SK-N-MC (cell line): ENCODE results near the gene FSD1.
"Not testable (repeated sequence)": the region's sequence is repeated elsewhere in the genome, so short reads cannot be mapped to it uniquely, and the experiment has no call there.

Source experiments
- DNase-seq: peaks from one replicate; pipeline ENCODE4 v3.0.0-alpha.2; 2011; ENCODE audit warnings: low read depth, low spot score
- H3K27ac ChIP-seq: fragments of 200-600 bp; sonication (generic); 2 replicates; pipeline ENCODE4 v1.5.1; 2016; ENCODE audit warnings: mixed run types
- H3K36me3 ChIP-seq: fragments of 200-600 bp; sonication (generic); 2 replicates; pipeline ENCODE4 v1.6.1; 2017; ENCODE audit warnings: antibody characterized with exemption, low read length, mixed read lengths; ENCODE audit not compliant: insufficient read depth
- H3K4me3 ChIP-seq: fragments of 200-600 bp; sonication (generic); 2 replicates; pipeline ENCODE4 v1.5.1; 2016
- H3K9ac ChIP-seq: fragments of 200-600 bp; sonication (generic); 2 replicates; pipeline ENCODE4 v1.8.0; 2017; ENCODE audit warnings: mixed run types, mixed read lengths; ENCODE audit not compliant: insufficient read length
- H3K9me3 ChIP-seq: fragments of 200-600 bp; sonication (generic); 2 replicates; pipeline ENCODE4 v1.6.1; 2017; ENCODE audit warnings: low read depth, mild to moderate bottlenecking, antibody characterized with exemption, low read length, moderate library complexity, mixed read lengths
- EZH2 ChIP-seq: fragments of 200-600 bp; sonication (generic); IDR thresholded peaks from one replicate; pipeline ENCODE4 v1.6.1; 2017; ENCODE audit warnings: antibody characterized with exemption
- FOXP2 ChIP-seq: optimal IDR thresholded peaks from 2 replicates; pipeline ENCODE3; 2011; ENCODE audit warnings: mild to moderate bottlenecking, moderate library complexity; ENCODE audit not compliant: insufficient read depth; ENCODE audit errors: extremely low read length, control extremely low read depth
- POLR2AphosphoS5 ChIP-seq: IDR thresholded peaks from 2 replicates; pipeline ENCODE4 v1.6.1; 2012; ENCODE audit warnings: mild to moderate bottlenecking, low read depth, low read length, borderline replicate concordance

The FSD1 gene

GRCh38 chr19:4267901-4268815 lies 36.2 kb upstream of the FSD1 start:
- H3K4me3 ChIP-seq: no peak overlapping the region
- H3K36me3 ChIP-seq: peaks cover 10% of the 10 kb centered on the region; the same call in 1 of the 2 replicates
- TF ChIP-seq FOXP2: no peak
- TF ChIP-seq EZH2: no peak
- no peak for TF ChIP-seq POLR2AphosphoS5
- H3K27ac ChIP-seq: no peak overlapping the region
- no peak for DNase-seq
- H3K9ac ChIP-seq: no peak overlapping the region
- no peaks in the 10 kb centered on the region for H3K9me3 ChIP-seq

DNA sequence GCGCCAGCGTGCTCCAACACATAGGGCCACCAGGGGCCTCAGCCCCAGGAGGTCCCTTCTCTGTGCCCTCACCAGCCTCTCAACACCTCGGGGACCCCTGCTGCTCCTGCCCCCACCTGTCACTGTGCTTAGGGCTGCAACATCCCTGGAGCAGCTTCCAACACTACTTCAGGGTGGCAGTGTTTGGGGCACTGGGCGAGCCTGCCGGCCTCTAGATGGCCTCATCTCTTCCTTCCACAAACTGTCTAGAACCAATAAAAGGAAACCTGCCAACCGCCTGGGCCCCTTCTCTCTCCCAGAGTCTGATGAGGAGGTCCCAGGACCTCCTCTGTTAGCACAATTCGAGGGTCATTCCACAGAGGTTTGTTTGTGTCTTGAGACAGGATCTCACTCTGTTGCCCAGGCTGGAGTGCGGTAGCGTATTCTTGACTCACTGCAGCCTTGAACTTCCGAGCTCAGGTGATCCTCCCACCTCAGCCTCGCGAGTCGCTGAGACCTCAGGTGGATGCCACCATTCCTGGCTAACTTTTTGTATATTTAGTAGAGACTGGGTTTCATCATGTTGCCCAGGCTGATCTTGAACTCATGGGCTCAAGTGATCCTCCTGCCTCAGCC lies 35.5 kb upstream of the FSD1 start:
- Histone ChIP-seq H3K27ac (no peak overlapping the region), H3K4me3 (no peak overlapping the region), H3K9me3 (no peaks in the 10 kb centered on the region), H3K9ac (no peak overlapping the region), H3K36me3 (peaks cover 10% of the 10 kb centered on the region; the same call in 1 of the 2 replicates)
- TF ChIP-seq EZH2: no peak
- no peak for TF ChIP-seq POLR2AphosphoS5
- TF ChIP-seq FOXP2: no peak
- no peak for DNase-seq

GRCh38 chr19:4272894-4273293 lies 31.5 kb upstream of the FSD1 start:
- DNase-seq: no peak
- TF ChIP-seq FOXP2 (no peak), POLR2AphosphoS5 (no peak), EZH2 (no peak)
- Histone ChIP-seq H3K36me3 (peaks cover 6% of the 10 kb centered on the region; the same call in 1 of the 2 replicates), H3K27ac (no peak overlapping the region), H3K9ac (no peak overlapping the region), H3K4me3 (no peak overlapping the region), H3K9me3 (no peaks in the 10 kb centered on the region)

GRCh38 chr19:4274321-4274686 lies 30.1 kb upstream of the FSD1 start:
- not testable (repeated sequence) for DNase-seq, H3K9me3 ChIP-seq

DNA sequence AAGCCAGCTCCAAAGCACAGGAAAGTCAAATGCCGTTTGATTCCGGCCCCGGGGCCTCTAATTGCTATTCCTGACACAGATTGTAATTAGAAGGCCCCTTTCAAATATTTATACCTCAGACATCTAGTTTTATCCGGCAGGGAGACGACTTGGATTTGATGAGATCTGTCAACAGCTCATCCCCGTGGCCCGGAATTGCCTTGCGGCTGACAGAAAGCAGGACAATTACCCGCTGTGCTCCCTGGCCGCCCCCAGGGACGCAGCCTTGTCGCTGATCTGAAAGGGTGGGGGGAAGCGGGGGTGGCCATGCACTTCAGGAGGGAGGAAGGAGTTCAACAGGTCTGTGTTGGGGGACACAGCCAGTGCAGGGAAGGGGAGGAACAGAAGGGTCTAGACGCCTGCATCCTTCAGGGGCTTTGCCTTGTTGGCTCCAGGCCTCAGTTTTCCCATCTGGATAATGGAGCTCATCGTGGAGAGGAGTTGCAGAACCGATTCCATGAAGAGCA lies 27.2 kb upstream of the FSD1 start:
- no peak for DNase-seq
- Histone ChIP-seq H3K27ac (no peak overlapping the region), H3K9me3 (no peaks in the 10 kb centered on the region), H3K4me3 (no peak overlapping the region), H3K9ac (no peak overlapping the region), H3K36me3 (no peaks in the 10 kb centered on the region)
- TF ChIP-seq FOXP2 (no peak), POLR2AphosphoS5 (no peak), EZH2 (no peak)

More at GRCh38 chr19:4274321-4274686, 30.1 kb upstream of the FSD1 start:
- H3K27ac ChIP-seq, H3K9ac ChIP-seq, H3K36me3 ChIP-seq, H3K4me3 ChIP-seq: not testable (repeated sequence)

DNA sequence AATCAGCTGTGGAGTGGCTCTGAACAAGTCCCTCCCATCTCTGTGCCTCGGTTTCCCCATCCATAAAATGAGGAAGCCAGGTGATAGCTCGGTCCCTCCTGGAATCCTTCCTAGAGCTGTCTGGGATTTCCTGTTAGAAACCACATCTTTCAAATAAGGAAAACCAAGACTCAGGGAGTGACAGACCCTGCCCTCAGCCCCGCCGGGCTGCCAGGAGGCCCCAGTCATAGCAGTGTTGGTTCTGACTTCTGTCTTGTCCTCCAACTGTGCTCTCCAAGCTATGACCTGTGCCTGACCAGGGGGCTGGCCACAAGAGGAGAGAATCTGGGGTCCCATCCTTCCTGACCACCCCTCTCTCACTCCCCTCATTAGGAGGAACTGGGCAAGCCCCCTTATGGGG lies 26.4 kb upstream of the FSD1 start:
- Histone ChIP-seq H3K9me3 (no peaks in the 10 kb centered on the region), H3K4me3 (no peak overlapping the region), H3K36me3 (no peaks in the 10 kb centered on the region), H3K9ac (no peak overlapping the region), H3K27ac (no peak overlapping the region)
- TF ChIP-seq EZH2 (no peak), POLR2AphosphoS5 (no peak), FOXP2 (no peak)
- no peak for DNase-seq

GRCh38 chr19:4278419-4279266 lies 25.8 kb upstream of the FSD1 start, which contains the start of gene SHD:
Gene SHD (plus strand): TSS chr19:4279266. CDS start chr19:4280064, 798 bp downstream.
- TF ChIP-seq POLR2AphosphoS5: no peak
- no peak for TF ChIP-seq EZH2
- no peak for TF ChIP-seq FOXP2
- no peaks in the 10 kb centered on the region for H3K9me3 ChIP-seq
- H3K9ac ChIP-seq: no peak within 1 kb of the TSS
- H3K27ac ChIP-seq: no peak within 1 kb of the TSS
- H3K36me3 ChIP-seq: no peaks in the 10 kb centered on the region
- no peak for DNase-seq
- no peak within 1 kb of the TSS for H3K4me3 ChIP-seq

- Histone ChIP-seq H3K27ac (no peak overlapping the region), H3K9ac (no peak overlapping the region)
- TF ChIP-seq POLR2AphosphoS5 (no peak), EZH2 (no peak), FOXP2 (no peak)
These were observed 25.2 kb upstream of the FSD1 start for GRCh38 chr19:4279267-4279529.

More at GRCh38 chr19:4279267-4279529, 25.2 kb upstream of the FSD1 start:
- Histone ChIP-seq H3K4me3 (no peak overlapping the region), H3K9me3 (no peaks in the 10 kb centered on the region), H3K36me3 (no peaks in the 10 kb centered on the region)
- no peak for DNase-seq
